ENCODE results near the gene PCMTD2.
A peak's percentile ranks its signal among the peaks of the same experiment; 100 is the strongest.

Gene PCMTD2

DNA sequence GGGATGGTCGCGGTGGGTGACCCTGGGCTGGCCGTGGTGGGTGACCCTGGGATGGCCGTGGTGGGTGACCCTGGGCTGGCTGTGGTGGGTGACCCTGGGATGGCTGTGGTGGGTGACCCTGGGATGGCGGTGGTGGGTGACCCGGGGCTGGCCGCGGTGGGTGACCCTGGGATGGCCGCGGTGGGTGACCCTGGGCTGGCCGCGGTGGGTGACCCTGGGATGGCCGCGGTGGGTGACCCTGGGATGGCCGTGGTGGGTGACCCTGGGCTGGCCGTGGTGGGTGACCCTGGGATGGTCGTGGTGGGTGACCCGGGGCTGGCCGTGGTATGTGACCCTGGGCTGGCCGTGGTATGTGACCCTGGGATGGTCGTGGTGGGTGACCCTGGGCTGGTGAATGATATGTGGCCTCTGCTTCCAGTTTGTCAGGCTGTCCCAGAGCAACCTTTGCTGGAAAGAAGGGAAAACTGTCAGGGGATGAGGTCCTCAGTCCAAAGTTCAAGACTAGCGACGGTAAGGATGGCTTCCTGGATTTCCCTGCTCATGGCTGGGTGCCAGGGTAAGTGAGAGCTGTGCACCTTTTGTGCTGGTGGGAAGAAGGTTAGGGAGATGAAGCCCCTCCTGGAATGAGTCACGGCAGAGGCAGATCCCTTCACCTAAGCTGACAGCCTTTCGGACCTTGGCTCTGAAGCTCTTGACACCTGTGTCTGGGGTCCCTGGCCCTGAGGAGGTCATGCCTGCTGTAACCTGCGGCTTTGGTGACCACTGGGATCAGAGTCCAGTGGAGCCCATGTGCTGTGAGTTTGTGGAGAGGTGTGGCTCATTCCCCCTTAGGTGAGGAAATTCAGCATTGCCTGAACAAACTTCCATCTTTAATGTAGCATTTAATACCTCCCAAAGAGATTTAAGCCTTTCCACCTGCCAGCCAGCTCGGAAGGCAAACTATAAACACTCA, 19.1 kb upstream of the PCMTD2 start:
- H3K27ac ChIP-seq (ENCODE audit: low read depth, low read length): no peak overlapping the region
- H3K79me2 ChIP-seq (ENCODE audit: control insufficient read depth, low read length): no peaks in the 10 kb centered on the region
- H3K4me1 ChIP-seq (ENCODE audit: control insufficient read depth, low read length): no peaks in the 10 kb centered on the region
- TF ChIP-seq EZH2phosphoT487 (IDR thresholded peaks at IDR 0.05; ENCODE audit: borderline replicate concordance, low read length): no peak
- TF ChIP-seq, protein P1, sequence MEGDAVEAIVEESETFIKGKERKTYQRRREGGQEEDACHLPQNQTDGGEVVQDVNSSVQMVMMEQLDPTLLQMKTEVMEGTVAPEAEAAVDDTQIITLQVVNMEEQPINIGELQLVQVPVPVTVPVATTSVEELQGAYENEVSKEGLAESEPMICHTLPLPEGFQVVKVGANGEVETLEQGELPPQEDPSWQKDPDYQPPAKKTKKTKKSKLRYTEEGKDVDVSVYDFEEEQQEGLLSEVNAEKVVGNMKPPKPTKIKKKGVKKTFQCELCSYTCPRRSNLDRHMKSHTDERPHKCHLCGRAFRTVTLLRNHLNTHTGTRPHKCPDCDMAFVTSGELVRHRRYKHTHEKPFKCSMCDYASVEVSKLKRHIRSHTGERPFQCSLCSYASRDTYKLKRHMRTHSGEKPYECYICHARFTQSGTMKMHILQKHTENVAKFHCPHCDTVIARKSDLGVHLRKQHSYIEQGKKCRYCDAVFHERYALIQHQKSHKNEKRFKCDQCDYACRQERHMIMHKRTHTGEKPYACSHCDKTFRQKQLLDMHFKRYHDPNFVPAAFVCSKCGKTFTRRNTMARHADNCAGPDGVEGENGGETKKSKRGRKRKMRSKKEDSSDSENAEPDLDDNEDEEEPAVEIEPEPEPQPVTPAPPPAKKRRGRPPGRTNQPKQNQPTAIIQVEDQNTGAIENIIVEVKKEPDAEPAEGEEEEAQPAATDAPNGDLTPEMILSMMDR (IDR thresholded peaks at IDR 0.05; ENCODE audit: low read depth, low read length, poor library complexity, severe bottlenecking): no peak
- H3K4me3 ChIP-seq (ENCODE audit: low read length): no peak overlapping the region
- H3F3A ChIP-seq (ENCODE audit: control insufficient read depth, insufficient read depth): no peaks in the 10 kb centered on the region
- H3K27me3 ChIP-seq (ENCODE audit: control insufficient read depth, low read length): no peaks in the 10 kb centered on the region
- H3K36me3 ChIP-seq (ENCODE audit: control insufficient read depth, low read length): no peaks in the 10 kb centered on the region
- no peaks in the 10 kb centered on the region for H4K20me1 ChIP-seq (ENCODE audit: control insufficient read depth, insufficient read depth, low read depth, low read length)
- no peaks in the 10 kb centered on the region for H3K9me3 ChIP-seq (ENCODE audit: control insufficient read depth, insufficient read depth, low read length)
- H3K4me2 ChIP-seq (ENCODE audit: low read length): no peak overlapping the region
- H3K9me2 ChIP-seq (replicated peaks; ENCODE audit: control insufficient read depth, low read length): no peaks in the 10 kb centered on the region

DNA sequence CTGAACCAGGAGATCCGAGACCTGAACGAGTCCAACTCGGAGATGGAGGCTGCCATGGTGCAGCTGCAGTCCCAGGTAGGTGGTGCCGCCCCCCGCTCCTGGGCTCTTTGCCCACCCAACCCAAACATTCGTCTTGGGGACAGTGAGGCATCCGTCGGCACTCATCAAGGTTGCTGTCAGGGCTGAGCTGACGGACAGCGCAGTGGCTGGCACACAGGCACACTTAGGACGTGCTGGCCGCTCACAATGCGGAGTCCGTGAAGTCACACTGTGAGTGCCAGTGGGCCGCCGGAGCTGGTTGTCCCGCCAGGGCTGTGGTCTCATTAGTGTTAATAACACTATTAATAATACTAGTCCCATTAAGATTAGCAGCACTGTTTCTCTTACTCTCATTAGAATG, 18.2 kb upstream of the PCMTD2 start:
- no peaks in the 10 kb centered on the region for H3K4me1 ChIP-seq (ENCODE audit: control insufficient read depth, low read length)
- TF ChIP-seq, protein P1 (IDR thresholded peaks at IDR 0.05; ENCODE audit: low read depth, low read length, poor library complexity, severe bottlenecking): no peak
- no peak for TF ChIP-seq EZH2phosphoT487 (IDR thresholded peaks at IDR 0.05; ENCODE audit: borderline replicate concordance, low read length)
- H3K36me3 ChIP-seq (ENCODE audit: control insufficient read depth, low read length): no peaks in the 10 kb centered on the region
- H4K20me1 ChIP-seq (ENCODE audit: control insufficient read depth, insufficient read depth, low read depth, low read length): no peaks in the 10 kb centered on the region
- H3K9me3 ChIP-seq (ENCODE audit: control insufficient read depth, insufficient read depth, low read length): no peaks in the 10 kb centered on the region
- H3K27ac ChIP-seq (ENCODE audit: low read depth, low read length): no peak overlapping the region
- H3K79me2 ChIP-seq (ENCODE audit: control insufficient read depth, low read length): no peaks in the 10 kb centered on the region
- H3K9me2 ChIP-seq (replicated peaks; ENCODE audit: control insufficient read depth, low read length): no peaks in the 10 kb centered on the region
- no peaks in the 10 kb centered on the region for H3K27me3 ChIP-seq (ENCODE audit: control insufficient read depth, low read length)
- H3K4me3 ChIP-seq (ENCODE audit: low read length): no peak overlapping the region
- H3K4me2 ChIP-seq (ENCODE audit: low read length): no peak overlapping the region
- H3F3A ChIP-seq (ENCODE audit: control insufficient read depth, insufficient read depth): no peaks in the 10 kb centered on the region

DNA sequence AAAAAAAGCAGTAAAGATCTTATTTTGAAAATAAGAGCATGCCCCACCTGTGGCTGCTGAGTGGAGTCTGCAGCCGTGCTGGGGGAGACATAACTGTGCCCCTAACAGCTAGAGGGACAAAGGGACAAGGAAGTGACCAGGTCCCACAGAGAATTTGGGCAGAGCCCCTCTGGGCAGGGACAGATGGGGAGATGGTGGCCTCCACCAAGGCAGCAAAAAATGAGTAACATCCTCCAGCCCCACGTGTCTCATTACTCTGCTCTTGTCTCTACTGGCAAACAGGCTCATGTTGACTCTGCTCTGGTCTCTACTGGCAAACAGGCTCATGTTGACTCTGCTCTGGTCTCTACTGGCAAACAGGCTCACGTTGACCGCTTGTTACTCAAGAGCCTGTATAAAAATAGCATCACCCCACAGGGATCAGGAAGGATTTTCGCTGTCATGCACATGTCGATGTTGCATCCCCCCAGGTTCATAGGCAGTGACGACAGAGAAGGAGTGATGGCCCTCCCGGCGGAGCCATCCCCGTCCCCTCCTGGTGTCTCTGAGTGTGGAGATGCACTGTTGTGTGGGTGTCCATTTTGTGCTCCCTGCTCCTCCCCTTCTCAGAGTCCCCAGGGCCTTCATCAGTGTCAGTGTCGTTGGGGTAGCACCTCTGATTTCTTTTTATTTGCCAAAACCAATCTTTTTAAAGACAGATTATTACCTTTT, 17.3 kb upstream of the PCMTD2 start:
- Histone ChIP-seq H3K4me2 (ENCODE audit: low read length) (no peak overlapping the region), H3K4me3 (ENCODE audit: low read length) (no peak overlapping the region), H3F3A (ENCODE audit: control insufficient read depth, insufficient read depth) (no peaks in the 10 kb centered on the region), H3K27me3 (ENCODE audit: control insufficient read depth, low read length) (no peaks in the 10 kb centered on the region), H3K4me1 (ENCODE audit: control insufficient read depth, low read length) (no peaks in the 10 kb centered on the region), H3K27ac (ENCODE audit: low read depth, low read length) (no peak overlapping the region), H3K9me2 (replicated peaks; ENCODE audit: control insufficient read depth, low read length) (no peaks in the 10 kb centered on the region), H4K20me1 (ENCODE audit: control insufficient read depth, insufficient read depth, low read depth, low read length) (no peaks in the 10 kb centered on the region), H3K9me3 (ENCODE audit: control insufficient read depth, insufficient read depth, low read length) (no peaks in the 10 kb centered on the region), H3K79me2 (ENCODE audit: control insufficient read depth, low read length) (no peaks in the 10 kb centered on the region), H3K36me3 (ENCODE audit: control insufficient read depth, low read length) (no peaks in the 10 kb centered on the region)
- no peak for TF ChIP-seq EZH2phosphoT487 (IDR thresholded peaks at IDR 0.05; ENCODE audit: borderline replicate concordance, low read length)
- TF ChIP-seq, protein P1 (IDR thresholded peaks at IDR 0.05; ENCODE audit: low read depth, low read length, poor library complexity, severe bottlenecking): peak; percentile 10

Data from DOHH2 (cell line).